GM18519 (cell line): Measurements from ENCODE around the gene CTIF.

Experiments used
- ATAC-seq: cut with Tn5 transposase; IDR thresholded peaks from one replicate; pipeline ENCODE4 v1.9.1; 2021; ENCODE audit warnings: mild to moderate bottlenecking, moderate library complexity; ENCODE audit not compliant: unreplicated experiment, low FRiP score

Gene CTIF

GRCh38 chr18:48740851-48741485 lies 202.1 kb downstream of the CTIF start:
- ATAC-seq: no peak

- no peak for ATAC-seq
These were observed 203.0 kb downstream of the CTIF start for GRCh38 chr18:48741866-48742265.

- ATAC-seq: no peak
These were observed 203.5 kb downstream of the CTIF start for GRCh38 chr18:48742304-48742703.

GRCh38 chr18:48742706-48743475 lies 204.1 kb downstream of the CTIF start:
- ATAC-seq: no peak

- ATAC-seq: no peak
These were observed 205.1 kb downstream of the CTIF start for GRCh38 chr18:48743886-48744285.

GRCh38 chr18:48745293-48745692 lies 206.5 kb downstream of the CTIF start:
- ATAC-seq: no peak

- no peak for ATAC-seq
These were observed 210.9 kb downstream of the CTIF start for GRCh38 chr18:48749768-48750167.

- no peak for ATAC-seq
These were observed 211.8 kb downstream of the CTIF start for GRCh38 chr18:48750485-48751175.

GRCh38 chr18:48751727-48752468 lies 213.1 kb downstream of the CTIF start:
- no peak for ATAC-seq

- no peak for ATAC-seq
These were observed 213.6 kb downstream of the CTIF start for GRCh38 chr18:48752478-48752877.

GRCh38 chr18:48752928-48753327 lies 214.1 kb downstream of the CTIF start:
- ATAC-seq: no peak

GRCh38 chr18:48753691-48754090 lies 214.9 kb downstream of the CTIF start:
- no peak for ATAC-seq

- ATAC-seq: no peak
These were observed 215.7 kb downstream of the CTIF start for GRCh38 chr18:48754559-48754958.

- ATAC-seq: no peak
These were observed 216.2 kb downstream of the CTIF start for GRCh38 chr18:48754993-48755473.

GRCh38 chr18:48756511-48757226 lies 217.8 kb downstream of the CTIF start:
- ATAC-seq: no peak

- no peak for ATAC-seq
These were observed 218.5 kb downstream of the CTIF start for GRCh38 chr18:48757367-48757766.

- no peak for ATAC-seq
These were observed 219.1 kb downstream of the CTIF start for GRCh38 chr18:48757906-48758305.

GRCh38 chr18:48761582-48761981 lies 222.8 kb downstream of the CTIF start:
- no peak for ATAC-seq

- ATAC-seq: no peak
These were observed 223.2 kb downstream of the CTIF start for GRCh38 chr18:48762022-48762421.
